Measurements from ENCODE around the gene COX19. TPM values are rescaled to one million over a fixed set of nuclear protein-coding genes. Genes with fewer than 3 reads are reported as not detected.

Gene COX19
- total and polyA plus RNA-seq, 2 donors (not counting 3 experiments of a cell fraction or from before 2014, with no cell fraction given), result 6.8 to 10.6 TPM

GRCh38 chr7:999941-1000935 is 24.9 kb upstream of the COX19 start:
- H3K9me1 ChIP-seq (replicated peaks; ENCODE audit: control insufficient read depth, extremely low read depth, insufficient read depth, low read length), result no peaks in the 10 kb centered on the region
- dilution Hi-C loops (cut with MboI; ENCODE audit: extremely low pct_ligation_motif_present, low sequenced_read_pairs), result no loop called here
- H3K4me2 ChIP-seq (ENCODE audit: insufficient read depth, low read length), result no peak overlapping the region
- intact Hi-C loops (cut with micrococcal nuclease), result no loop called here
- H3K4me3 ChIP-seq (replicated peaks in 1 of 3; ENCODE audit: insufficient read depth in 1 of 3, low read depth in 1 of 3, low read length in 3 of 3), result no peak overlapping the region
- H3K9ac ChIP-seq (replicated peaks; ENCODE audit: extremely low read depth, insufficient read depth, low read length), result no peak overlapping the region
- H3K36me3 ChIP-seq (ENCODE audit: control insufficient read depth in 2 of 2, extremely low read depth in 1 of 2, insufficient read depth in 2 of 2, low read length in 2 of 2), result peaks cover 0 to 4% of the 10 kb centered on the region in 2 experiments
- no peak overlapping the region for H3K27ac ChIP-seq (ENCODE audit: insufficient read depth, low read depth, low read length)
- no peaks in the 10 kb centered on the region for H4K20me1 ChIP-seq (replicated peaks; ENCODE audit: control insufficient read depth, extremely low read depth, insufficient read depth, low read length)
- H3K4me1 ChIP-seq (ENCODE audit: control insufficient read depth, extremely low read depth, insufficient read depth, low read length), result no peaks in the 10 kb centered on the region
- no peak overlapping the region for H2AFZ ChIP-seq (ENCODE audit: low read depth, low read length)
- no peaks in the 10 kb centered on the region for H3K9me3 ChIP-seq (replicated peaks; ENCODE audit: control insufficient read depth, insufficient read depth, low read length)
- no peak for FAIRE-seq
- H3K79me2 ChIP-seq (ENCODE audit: control insufficient read depth, insufficient read depth, low read length), result no peaks in the 10 kb centered on the region
- no peak for DNase-seq (ENCODE audit: low read depth, low spot score)
- no TSS peak for BruUV-seq (replicated peaks)
- CTCF ChIA-PET, result interaction anchor here (10.0 kb wide), 1 partner anchor 66 kb away, joined by 459 read pairs; no protein-coding TSS in a partner anchor
- TF ChIP-seq POLR2A (IDR thresholded peaks at IDR 0.05; ENCODE audit: low read depth, low read length), result no peak
- no peak for TF ChIP-seq GATA2 (IDR thresholded peaks at IDR 0.05; ENCODE audit: insufficient read depth, insufficient read length, low read depth, low read length)
- no peak for TF ChIP-seq EZH2 (IDR thresholded peaks at IDR 0.05; ENCODE audit: borderline replicate concordance, low read depth, low read length, severe bottlenecking)
- TF ChIP-seq POLR2AphosphoS5 (IDR thresholded peaks at IDR 0.05; ENCODE audit: insufficient read depth, low read depth, low read length), result no peak
- TF ChIP-seq, protein P1, sequence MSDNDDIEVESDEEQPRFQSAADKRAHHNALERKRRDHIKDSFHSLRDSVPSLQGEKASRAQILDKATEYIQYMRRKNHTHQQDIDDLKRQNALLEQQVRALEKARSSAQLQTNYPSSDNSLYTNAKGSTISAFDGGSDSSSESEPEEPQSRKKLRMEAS (IDR thresholded peaks at IDR 0.05; ENCODE audit: insufficient read depth, insufficient read length), result no peak
- TF ChIP-seq MYC (IDR thresholded peaks at IDR 0.05; ENCODE audit: low read depth, low read length), result no peak
- TF ChIP-seq CTCF (IDR thresholded peaks at IDR 0.05; ENCODE audit: extremely low read depth in 1 of 2, insufficient read depth in 1 of 2, low read depth in 1 of 2, low read length in 2 of 2), result no peak
- no peak for TF ChIP-seq JUN (IDR thresholded peaks at IDR 0.05; ENCODE audit: borderline replicate concordance, insufficient read depth, insufficient read length, low read depth)
- TF ChIP-seq FOS (IDR thresholded peaks at IDR 0.05; ENCODE audit: borderline replicate concordance, insufficient read depth, low read length), result no peak
- POLR2A ChIA-PET, result no interaction called here
- H3K27me3 ChIP-seq (ENCODE audit: control insufficient read depth in 2 of 2, insufficient read depth in 2 of 2, low read length in 2 of 2), result no peaks in the 10 kb centered on the region
